GF-D8 (cell line): ENCODE results near the gene PXMP2.
"Not testable (repeated sequence)": the region's sequence is repeated elsewhere in the genome, so short reads cannot be mapped to it uniquely, and the experiment has no call there.

Source experiments
- DNase-seq: peaks from one replicate; lab custom pipeline; 2025; lab: John Stamatoyannopoulos, UW

Gene PXMP2

DNA sequence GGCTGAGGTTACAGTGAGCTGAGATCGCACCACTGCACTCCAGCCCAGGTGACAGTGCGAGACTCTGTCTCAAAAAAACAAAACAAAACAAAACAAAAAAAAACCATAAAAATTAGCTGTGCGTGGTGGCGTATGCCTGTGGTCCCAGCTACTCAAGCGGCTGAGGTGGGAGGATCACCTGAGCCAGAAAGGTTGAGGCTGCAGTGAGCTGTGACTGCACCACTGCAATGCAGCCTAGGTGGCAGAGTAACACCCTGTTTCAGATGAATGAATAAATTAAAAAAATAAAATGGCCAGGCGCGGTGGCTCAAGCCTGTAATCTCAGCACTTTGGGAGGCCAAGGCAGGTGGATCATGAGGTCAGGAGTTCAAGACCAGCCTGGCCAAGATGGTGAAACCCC is 66.3 kb downstream of the PXMP2 start:
- not testable (repeated sequence) for DNase-seq

DNA sequence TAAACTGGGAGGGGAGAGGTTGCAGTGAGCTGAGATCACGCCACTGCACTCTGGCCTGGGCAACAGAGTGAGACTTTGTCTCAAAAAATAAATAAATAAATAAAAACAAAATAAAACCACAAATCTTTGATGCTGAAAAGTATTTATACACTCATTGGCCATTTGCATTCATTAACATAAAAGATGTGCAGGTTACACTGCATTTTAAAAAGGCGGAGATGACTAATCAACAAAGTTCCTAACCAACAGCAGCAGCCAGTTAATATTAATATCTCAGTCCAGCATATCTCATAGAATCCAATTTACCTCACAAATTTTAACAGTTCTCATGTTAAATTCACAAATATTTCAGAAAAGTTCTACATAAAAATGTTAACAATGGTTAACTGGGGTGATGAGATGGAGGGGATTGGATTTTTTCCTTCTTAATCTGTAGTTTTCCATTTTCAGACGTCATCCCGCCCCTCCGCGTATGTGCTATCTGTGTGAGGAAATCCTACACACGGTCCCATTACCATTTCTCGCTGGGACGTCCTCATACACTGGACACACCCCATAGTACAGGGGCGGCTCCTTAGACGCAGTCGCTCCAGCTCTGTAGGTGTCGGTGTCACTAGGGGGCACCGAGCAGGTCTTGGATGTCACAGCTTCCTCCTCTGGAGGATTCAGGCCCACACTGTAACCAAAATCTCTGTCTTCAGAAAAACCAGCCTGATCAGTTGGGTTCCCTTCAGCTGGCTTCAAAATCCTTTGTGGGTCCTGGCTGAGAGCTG is 67.0 kb downstream of the PXMP2 start:
- DNase-seq, result no peak
